HEK293T (cell line): ENCODE measurements around the gene C21orf58.

Experiments
- CTCF ChIA-PET: fragments of 350-600 bp; formaldehyde crosslinking; extraction: SDS; loops from one replicate; lab custom pipeline; 2021; ENCODE audit warnings: antibody characterized with exemption, inconsistent platforms; lab: Yijun Ruan, JAX
- POLR2A ChIA-PET: fragments of 350-600 bp; formaldehyde crosslinking; extraction: SDS; loops from one replicate; lab custom pipeline; 2020; ENCODE audit warnings: antibody characterized with exemption, inconsistent platforms; lab: Yijun Ruan, JAX
- DNase-seq: peaks from one replicate; pipeline ENCODE4 v3.0.0; 2012; ENCODE audit warnings: mixed read lengths; ENCODE audit errors: extremely low spot score
- ARNT ChIP-seq: fragments of 450-650 bp; IDR thresholded peaks from 2 replicates; pipeline ENCODE4 v1.6.1; 2017; ENCODE audit warnings: mild to moderate bottlenecking
- BHLHE40 ChIP-seq: fragments of 450-650 bp; IDR thresholded peaks from 2 replicates; pipeline ENCODE4 v1.6.1; 2016; ENCODE audit warnings: mild to moderate bottlenecking, moderate library complexity, borderline replicate concordance
- CTBP1 ChIP-seq: fragments of 450-650 bp; IDR thresholded peaks from 2 replicates; pipeline ENCODE4 v1.6.1; 2016; ENCODE audit warnings: borderline replicate concordance
- ELF4 ChIP-seq: fragments of 450-650 bp; IDR thresholded peaks from 2 replicates; pipeline ENCODE4 v1.6.1; 2017; ENCODE audit warnings: antibody characterized with exemption
- FOXA1 ChIP-seq: fragments of 450-650 bp; IDR thresholded peaks from 2 replicates; pipeline ENCODE4 v1.6.1; 2016; ENCODE audit warnings: mild to moderate bottlenecking
- FOXK2 ChIP-seq: fragments of 450-650 bp; IDR thresholded peaks from 2 replicates; pipeline ENCODE4 v1.6.1; 2016; ENCODE audit warnings: mild to moderate bottlenecking
- FOXM1 ChIP-seq: fragments of 450-650 bp; IDR thresholded peaks from 2 replicates; pipeline ENCODE4 v1.6.1; 2017; ENCODE audit warnings: mild to moderate bottlenecking, borderline replicate concordance
- HDGF ChIP-seq: fragments of 450-650 bp; IDR thresholded peaks from 2 replicates; pipeline ENCODE4 v1.6.1; 2017; ENCODE audit warnings: antibody characterized with exemption, borderline replicate concordance
- L3MBTL2 ChIP-seq: fragments of 450-650 bp; conservative IDR thresholded peaks from 2 replicates; pipeline ENCODE4 v1.6.1; 2016; ENCODE audit warnings: mild to moderate bottlenecking
- LEF1 ChIP-seq: fragments of 450-650 bp; IDR thresholded peaks from 2 replicates; pipeline ENCODE4 v1.6.1; 2017; ENCODE audit warnings: mild to moderate bottlenecking, borderline replicate concordance
- NFRKB ChIP-seq: fragments of 450-650 bp; IDR thresholded peaks from 2 replicates; pipeline ENCODE4 v1.6.1; 2016; ENCODE audit warnings: mild to moderate bottlenecking, moderate library complexity
- SP1 ChIP-seq: fragments of 450-650 bp; IDR thresholded peaks from 2 replicates; pipeline ENCODE4 v1.6.1; 2017
- SUZ12 ChIP-seq: fragments of 450-650 bp; IDR thresholded peaks from 2 replicates; pipeline ENCODE4 v1.6.1; 2016; ENCODE audit warnings: mild to moderate bottlenecking
- TARDBP ChIP-seq: fragments of 450-650 bp; IDR thresholded peaks from 2 replicates; pipeline ENCODE4 v1.6.1; 2016
- ZNF384 ChIP-seq: fragments of 450-650 bp; IDR thresholded peaks from 2 replicates; pipeline ENCODE4 v1.6.1; 2016
- TF ChIP-seq, protein P1 (sequence below): fragments of 450-650 bp; IDR thresholded peaks from 2 replicates; pipeline ENCODE4 v1.6.1; 2016

Gene C21orf58

DNA sequence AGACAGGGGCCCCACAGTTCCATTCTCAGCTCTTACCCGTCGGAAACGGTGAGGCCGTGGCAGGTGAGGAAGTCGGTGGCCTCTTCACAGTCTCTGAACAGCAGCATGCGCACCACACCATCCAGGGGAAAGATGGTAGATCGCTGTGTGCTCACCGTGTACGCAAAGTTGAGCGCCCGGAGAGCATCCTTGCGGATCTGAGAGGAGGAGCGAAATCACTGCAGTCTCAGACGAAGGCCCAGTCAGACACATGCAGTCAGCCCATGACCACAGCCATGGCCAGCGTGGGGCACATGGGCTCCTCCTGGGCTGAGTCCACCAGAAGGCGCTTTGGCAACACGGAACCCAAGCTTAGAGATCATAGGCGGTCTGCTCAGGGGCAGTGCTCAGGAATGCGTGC, 56.7 kb downstream of the C21orf58 start:
- ChIA-PET POLR2A (interaction anchor here (2.0 kb wide), 1 partner anchor 19 kb away, joined by 5 read pairs; the partner anchor contains the start of gene YBEY), CTCF (no interaction called here)
- TF ChIP-seq FOXA1 (no peak), FOXM1 (no peak), FOXK2 (no peak)
- no peak for DNase-seq

DNA sequence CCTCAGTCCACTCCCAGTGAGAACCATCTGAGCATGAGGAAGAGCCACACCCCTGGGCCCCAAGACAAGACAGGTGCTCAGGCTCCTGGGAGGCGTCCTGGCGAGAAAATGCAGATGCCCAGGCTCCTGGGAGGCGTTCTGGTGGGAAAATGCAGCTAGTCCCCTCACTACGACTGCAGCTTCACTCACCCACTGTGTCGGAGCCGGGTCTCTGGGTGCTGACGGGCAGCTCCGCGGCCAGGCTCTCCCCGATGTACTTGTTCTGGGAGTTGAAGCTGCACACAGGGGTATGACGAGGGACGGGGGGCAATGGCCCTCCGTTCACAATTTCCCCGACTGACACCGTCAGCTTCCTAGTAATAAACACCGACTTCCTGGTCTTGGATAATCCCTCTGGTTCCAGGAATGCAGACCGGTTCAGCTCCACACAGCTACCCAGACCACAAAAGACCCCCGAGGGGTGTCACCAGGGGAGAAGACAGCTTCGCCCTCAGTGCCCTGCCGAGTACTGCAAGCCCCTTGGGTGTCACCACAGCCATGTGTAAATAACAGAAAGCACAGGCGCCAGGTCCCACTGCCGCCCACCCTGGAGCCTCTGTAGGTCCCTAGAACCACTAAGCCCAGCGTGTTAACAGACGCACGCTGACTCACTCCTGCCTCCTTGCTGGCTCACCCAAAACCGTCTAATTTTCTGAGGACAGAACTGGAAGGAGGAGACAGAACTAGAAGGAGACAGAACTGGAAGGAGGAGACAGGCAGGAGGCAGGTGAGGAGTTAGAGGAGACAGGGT, 57.7 kb downstream of the C21orf58 start:
- POLR2A ChIA-PET = interaction anchor here (0.7 to 2.0 kb wide), 2 partner anchors 9 to 20 kb away, joined by 3 to 5 read pairs; partner anchors contain the start of gene YBEY
- no peak for DNase-seq
- TF ChIP-seq CTBP1 = no peak
- TF ChIP-seq L3MBTL2 = no peak
- TF ChIP-seq NFRKB = no peak
- TF ChIP-seq ZNF384 = no peak
- CTCF ChIA-PET = no interaction called here

DNA sequence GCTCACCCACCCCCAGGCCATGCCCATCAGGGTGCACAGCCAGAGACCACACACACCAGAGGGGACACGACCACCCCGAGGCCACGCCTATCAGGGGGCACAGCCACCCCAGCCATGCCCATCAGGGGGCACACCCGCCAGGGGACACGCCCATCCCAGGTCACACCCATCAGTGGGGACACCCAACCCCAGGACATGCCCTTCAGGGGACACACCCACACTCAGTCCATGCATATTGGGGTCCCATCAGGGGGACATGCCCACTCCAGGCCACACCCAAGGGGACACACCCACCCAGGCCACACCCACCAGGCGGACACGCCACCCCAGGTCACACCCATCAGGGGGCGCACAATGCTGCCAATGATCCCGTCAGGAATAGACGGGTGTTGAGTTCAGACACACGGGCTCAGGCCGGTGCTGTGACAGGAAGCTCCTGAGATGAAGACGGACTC, 59.0 kb downstream of the C21orf58 start:
- no peak for DNase-seq
- TF ChIP-seq SUZ12 (no peak), NFRKB (no peak), FOXA1 (no peak), ELF4 (no peak)
- CTCF ChIA-PET = no interaction called here
- POLR2A ChIA-PET = interaction anchor here (2.0 kb wide), 1 partner anchor 21 kb away, joined by 5 read pairs; the partner anchor contains the start of gene YBEY

DNA sequence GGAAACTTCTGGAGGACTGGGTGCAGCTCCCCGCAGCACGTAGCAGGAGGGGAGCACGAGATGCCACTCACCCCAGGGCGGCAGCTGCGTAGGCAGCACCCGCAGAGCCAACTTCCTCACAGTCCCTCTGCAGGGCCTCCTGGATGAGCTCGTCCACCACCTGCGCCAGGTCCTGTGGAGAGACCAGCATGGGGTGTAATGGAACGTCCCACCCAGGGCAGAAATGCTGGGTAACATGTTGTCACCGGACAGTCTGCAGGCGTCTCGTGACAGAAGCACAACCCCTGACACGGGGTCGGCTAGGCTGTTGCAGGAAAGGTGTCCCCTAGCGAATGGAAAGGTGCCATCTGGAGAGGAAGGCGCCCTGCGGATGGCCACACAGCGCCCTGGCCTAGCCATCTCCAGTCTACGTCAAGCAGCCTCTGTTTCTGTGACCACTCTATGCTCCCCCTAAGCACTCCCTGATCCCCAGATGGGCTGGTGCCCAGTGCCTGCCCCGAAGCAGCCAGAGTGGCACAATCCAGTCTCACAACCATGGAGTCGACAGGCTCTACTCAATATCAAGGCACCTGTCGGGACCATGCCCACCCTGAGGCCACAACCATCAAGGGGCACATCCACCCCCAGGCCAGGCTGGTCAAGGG, 59.5 kb downstream of the C21orf58 start:
- ChIA-PET CTCF (no interaction called here), POLR2A (no interaction called here)
- no peak for DNase-seq
- no peak for TF ChIP-seq ELF4

DNA sequence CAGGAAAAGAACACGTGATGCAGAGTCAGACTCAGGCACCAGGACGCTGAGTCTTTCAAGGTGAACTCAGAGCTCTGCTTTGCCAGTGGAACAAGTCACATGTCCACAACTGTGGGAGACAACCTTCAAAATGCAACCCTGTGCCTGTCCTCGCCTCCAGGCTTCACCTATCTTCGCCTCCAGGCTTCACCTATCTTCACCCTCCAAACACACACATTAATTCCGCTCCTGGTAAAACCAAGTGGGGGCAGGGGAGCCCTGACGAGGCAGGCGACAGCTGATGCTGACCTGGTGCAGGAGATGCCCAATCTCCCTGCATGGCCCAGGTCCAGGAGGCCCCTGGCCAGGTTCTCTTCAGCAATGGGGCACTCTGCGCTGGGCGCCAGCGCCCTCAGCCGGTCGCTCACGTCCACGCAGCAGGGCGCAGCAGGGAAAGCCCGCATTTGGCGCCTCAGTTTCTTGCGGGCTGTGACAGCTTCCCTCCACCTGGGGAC, 67.1 kb downstream of the C21orf58 start:
- DNase-seq = no peak
- ChIA-PET POLR2A (interaction anchor here (0.9 kb wide), 1 partner anchor 9 kb away, joined by 3 read pairs; no protein-coding TSS in a partner anchor), CTCF (no interaction called here)
- TF ChIP-seq CTBP1 = no peak
- no peak for TF ChIP-seq ARNT
- no peak for TF ChIP-seq BHLHE40
- TF ChIP-seq SUZ12 = no peak
- TF ChIP-seq SP1 = no peak

DNA sequence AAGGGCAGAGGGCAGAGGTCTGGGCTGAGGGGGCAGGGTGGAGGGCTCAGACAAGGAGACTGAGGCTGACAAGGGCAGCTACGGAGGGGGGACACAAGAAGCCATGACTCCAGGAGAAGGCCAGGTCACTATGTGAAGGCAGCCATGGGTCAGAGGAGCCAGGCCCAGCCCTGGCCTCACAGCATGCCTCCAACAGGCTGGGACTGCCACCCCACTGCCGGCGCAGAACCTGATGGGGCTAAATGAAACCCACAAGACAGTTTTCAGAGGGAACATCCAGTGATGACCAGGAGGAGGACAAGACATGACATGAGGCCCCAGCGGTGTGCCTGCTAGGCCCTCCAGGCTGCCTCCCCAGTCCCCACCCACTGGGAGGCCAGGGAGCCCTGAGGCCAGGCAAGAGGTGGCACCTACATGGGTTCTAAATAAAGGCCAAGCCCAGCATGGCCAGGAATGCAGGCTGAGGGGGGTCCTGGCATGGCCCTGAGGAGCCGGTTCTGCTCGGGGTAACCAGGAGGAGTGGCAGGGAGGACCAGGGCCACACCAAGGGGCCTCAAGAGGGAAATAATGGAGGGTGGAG, 67.8 kb downstream of the C21orf58 start:
- ChIA-PET CTCF (no interaction called here), POLR2A (no interaction called here)
- DNase-seq = no peak
- no peak for TF ChIP-seq LEF1
- no peak for TF ChIP-seq ZNF384
- no peak for TF ChIP-seq SUZ12
- no peak for TF ChIP-seq FOXM1
- no peak for TF ChIP-seq ELF4
- TF ChIP-seq NFRKB = no peak
- TF ChIP-seq BHLHE40 = no peak
- TF ChIP-seq HDGF = no peak
- TF ChIP-seq, protein P1, sequence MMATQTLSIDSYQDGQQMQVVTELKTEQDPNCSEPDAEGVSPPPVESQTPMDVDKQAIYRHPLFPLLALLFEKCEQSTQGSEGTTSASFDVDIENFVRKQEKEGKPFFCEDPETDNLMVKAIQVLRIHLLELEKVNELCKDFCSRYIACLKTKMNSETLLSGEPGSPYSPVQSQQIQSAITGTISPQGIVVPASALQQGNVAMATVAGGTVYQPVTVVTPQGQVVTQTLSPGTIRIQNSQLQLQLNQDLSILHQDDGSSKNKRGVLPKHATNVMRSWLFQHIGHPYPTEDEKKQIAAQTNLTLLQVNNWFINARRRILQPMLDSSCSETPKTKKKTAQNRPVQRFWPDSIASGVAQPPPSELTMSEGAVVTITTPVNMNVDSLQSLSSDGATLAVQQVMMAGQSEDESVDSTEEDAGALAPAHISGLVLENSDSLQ = no peak

DNA sequence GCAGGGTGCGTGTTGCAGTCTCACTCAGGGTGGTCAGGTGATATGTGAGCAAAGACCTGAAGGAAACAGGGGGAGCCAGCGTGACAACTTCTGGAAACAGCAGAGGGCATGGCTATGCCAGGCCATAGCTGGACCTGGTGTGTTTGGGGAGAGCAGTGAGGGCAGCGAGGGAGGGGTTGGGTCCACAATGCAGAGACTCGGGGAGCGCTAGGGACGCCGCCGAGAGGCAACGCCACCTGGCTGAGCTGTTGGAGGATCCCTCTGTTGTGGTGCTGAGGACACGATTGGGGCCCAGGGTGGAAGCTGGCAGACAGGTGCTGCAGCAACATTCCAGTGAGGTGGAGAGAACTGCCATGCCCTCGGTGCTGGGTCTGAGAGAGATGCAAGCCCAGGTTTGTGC, 68.5 kb downstream of the C21orf58 start:
- ChIA-PET POLR2A (no interaction called here), CTCF (interaction anchor here (0.5 kb wide), 1 partner anchor 113 kb away, joined by 3 read pairs; no protein-coding TSS in a partner anchor)
- no peak for TF ChIP-seq SP1
- no peak for TF ChIP-seq FOXM1
- TF ChIP-seq HDGF = no peak
- TF ChIP-seq, protein P1 = no peak
- no peak for TF ChIP-seq ELF4
- TF ChIP-seq TARDBP = no peak
- no peak for TF ChIP-seq FOXK2
- no peak for TF ChIP-seq FOXA1
- no peak for TF ChIP-seq SUZ12
- TF ChIP-seq L3MBTL2 = no peak
- TF ChIP-seq LEF1 = no peak
- no peak for TF ChIP-seq ARNT
- no peak for TF ChIP-seq BHLHE40
- no peak for TF ChIP-seq CTBP1
- TF ChIP-seq ZNF384 = no peak
- TF ChIP-seq NFRKB = no peak
- DNase-seq = no peak
